ENCODE data around the gene ITGA7. TPM values are rescaled to one million over a fixed set of nuclear protein-coding genes. Genes with fewer than 3 reads are reported as not detected.

The ITGA7 gene
- total RNA-seq, 1 experiment from 2014 or later: 2.7 TPM

DNA sequence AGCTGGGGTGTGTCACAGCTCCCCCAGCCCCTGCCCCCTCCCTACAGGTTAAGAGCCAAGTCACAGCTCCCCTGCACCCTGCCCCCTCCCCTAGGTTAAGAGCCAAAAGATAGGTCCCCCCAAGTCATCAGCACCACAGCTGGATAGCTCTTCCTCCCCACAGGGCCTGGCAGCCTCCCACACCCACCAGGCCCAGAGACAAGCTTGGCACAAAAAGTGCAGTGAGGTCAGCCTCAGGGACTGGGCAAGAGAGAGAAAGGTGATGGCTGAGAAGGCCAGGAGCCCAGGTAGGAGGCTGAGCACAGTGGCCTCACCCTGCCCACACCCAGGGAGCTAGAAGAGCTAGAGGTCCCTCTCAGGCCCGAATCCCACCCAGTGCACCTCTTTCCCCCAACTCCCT is 8.7 kb downstream of the ITGA7 start:
- Histone ChIP-seq H3F3A (ENCODE audit: insufficient read depth, low read depth) (no peaks in the 10 kb centered on the region), H3K79me2 (ENCODE audit: low read depth) (no peaks in the 10 kb centered on the region), H3K4me2 (no peak overlapping the region), H4K20me1 (ENCODE audit: insufficient read depth) (no peaks in the 10 kb centered on the region), H3K36me3 (ENCODE audit: low read depth) (no peaks in the 10 kb centered on the region), H3K27me3 (ENCODE audit: insufficient read depth, low read depth) (peaks cover 53% of the 10 kb centered on the region), H3K4me1 (replicated peaks; ENCODE audit: insufficient read depth) (no peaks in the 10 kb centered on the region), H3K9me2 (ENCODE audit: insufficient read depth) (no peaks in the 10 kb centered on the region), H3K27ac (no peak overlapping the region), H3K4me3 (no peak overlapping the region), H3K9me3 (ENCODE audit: insufficient read depth, low read depth) (no peaks in the 10 kb centered on the region), H2AFZ (no peak overlapping the region)
- DNase-seq: no peak
- intact Hi-C loops (cut with micrococcal nuclease; ENCODE audit: unreplicated experiment): no loop called here
- ChIA-PET POLR2A (ENCODE audit: unreplicated experiment) (no interaction called here), CTCF (no interaction called here)
- BruUV-seq (replicated peaks): no TSS peak
- TF ChIP-seq EZH2 (IDR thresholded peaks at IDR 0.05; ENCODE audit: low read depth): no peak
- TF ChIP-seq, protein P1, sequence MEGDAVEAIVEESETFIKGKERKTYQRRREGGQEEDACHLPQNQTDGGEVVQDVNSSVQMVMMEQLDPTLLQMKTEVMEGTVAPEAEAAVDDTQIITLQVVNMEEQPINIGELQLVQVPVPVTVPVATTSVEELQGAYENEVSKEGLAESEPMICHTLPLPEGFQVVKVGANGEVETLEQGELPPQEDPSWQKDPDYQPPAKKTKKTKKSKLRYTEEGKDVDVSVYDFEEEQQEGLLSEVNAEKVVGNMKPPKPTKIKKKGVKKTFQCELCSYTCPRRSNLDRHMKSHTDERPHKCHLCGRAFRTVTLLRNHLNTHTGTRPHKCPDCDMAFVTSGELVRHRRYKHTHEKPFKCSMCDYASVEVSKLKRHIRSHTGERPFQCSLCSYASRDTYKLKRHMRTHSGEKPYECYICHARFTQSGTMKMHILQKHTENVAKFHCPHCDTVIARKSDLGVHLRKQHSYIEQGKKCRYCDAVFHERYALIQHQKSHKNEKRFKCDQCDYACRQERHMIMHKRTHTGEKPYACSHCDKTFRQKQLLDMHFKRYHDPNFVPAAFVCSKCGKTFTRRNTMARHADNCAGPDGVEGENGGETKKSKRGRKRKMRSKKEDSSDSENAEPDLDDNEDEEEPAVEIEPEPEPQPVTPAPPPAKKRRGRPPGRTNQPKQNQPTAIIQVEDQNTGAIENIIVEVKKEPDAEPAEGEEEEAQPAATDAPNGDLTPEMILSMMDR (conservative IDR thresholded peaks at IDR 0.05): no peak

DNA sequence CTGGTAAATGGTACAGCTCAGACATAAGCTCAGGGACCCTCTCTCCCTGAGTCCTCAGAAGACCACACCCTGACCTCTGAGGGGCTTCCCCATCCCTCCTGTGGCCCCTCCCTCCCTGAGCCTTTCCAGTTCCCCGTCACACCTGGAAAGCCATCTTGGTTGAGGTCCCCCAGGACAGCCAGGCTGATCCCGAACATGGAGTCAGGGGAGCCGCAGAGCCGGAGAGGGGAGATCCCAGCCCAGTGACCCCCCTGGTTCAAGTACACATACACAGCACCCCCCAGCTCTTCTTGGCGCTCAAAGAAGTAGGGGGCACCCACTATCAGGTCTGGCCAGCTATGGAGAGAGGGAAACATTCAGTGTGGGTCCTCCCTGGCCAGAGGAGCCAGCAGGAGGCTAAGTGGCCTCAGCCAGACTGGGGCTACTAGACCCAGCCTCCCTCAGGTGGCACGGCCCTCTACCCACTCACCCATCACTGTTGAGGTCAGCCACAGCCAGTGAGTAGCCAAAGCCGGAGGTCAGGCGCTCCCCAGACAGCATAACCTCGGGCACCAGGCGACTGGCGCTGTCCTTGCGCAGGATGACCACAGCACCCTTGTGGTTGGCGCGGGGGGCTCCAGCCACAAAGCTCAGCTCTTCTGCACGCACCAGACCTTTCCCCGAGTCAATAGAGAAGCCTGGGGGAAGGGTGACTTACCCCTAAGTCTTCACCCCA is 9.3 kb downstream of the ITGA7 start:
- TF ChIP-seq, protein P1 (conservative IDR thresholded peaks at IDR 0.05): no peak
- no peak for TF ChIP-seq EZH2 (IDR thresholded peaks at IDR 0.05; ENCODE audit: low read depth)
- no peaks in the 10 kb centered on the region for H3K79me2 ChIP-seq (ENCODE audit: low read depth)
- H3K9me2 ChIP-seq (ENCODE audit: insufficient read depth): no peaks in the 10 kb centered on the region
- H3K27ac ChIP-seq: no peak overlapping the region
- H3K9me3 ChIP-seq (ENCODE audit: insufficient read depth, low read depth): no peaks in the 10 kb centered on the region
- CTCF ChIA-PET: no interaction called here
- POLR2A ChIA-PET (ENCODE audit: unreplicated experiment): no interaction called here
- H3K27me3 ChIP-seq (ENCODE audit: insufficient read depth, low read depth): peaks cover 47% of the 10 kb centered on the region
- intact Hi-C loops (cut with micrococcal nuclease; ENCODE audit: unreplicated experiment): no loop called here
- no peaks in the 10 kb centered on the region for H3K36me3 ChIP-seq (ENCODE audit: low read depth)
- DNase-seq: no peak
- H3K4me3 ChIP-seq: no peak overlapping the region
- no peak overlapping the region for H2AFZ ChIP-seq
- H3K4me2 ChIP-seq: no peak overlapping the region
- H3K4me1 ChIP-seq (replicated peaks; ENCODE audit: insufficient read depth): no peaks in the 10 kb centered on the region
- no peaks in the 10 kb centered on the region for H4K20me1 ChIP-seq (ENCODE audit: insufficient read depth)
- BruUV-seq (replicated peaks): no TSS peak
- no peaks in the 10 kb centered on the region for H3F3A ChIP-seq (ENCODE audit: insufficient read depth, low read depth)

DNA sequence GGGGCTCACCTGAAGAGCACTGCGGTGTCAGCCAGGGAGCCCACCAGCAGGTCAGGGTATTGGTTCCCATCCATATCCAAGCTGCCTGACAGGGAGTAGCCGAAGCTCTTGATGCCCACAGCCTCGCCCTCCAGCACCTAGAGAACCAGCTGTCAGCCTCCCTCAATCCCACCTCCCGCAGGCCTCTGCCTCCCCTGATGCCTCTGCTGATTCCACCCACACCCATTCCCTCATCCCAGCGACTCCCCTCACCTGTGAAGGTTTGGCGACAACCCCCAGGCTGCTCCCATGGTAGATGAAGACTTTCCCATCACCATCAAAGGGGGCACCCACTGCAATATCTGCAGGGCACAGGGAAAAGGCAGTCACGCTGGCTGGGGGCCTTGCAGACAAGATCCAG is 10.0 kb downstream of the ITGA7 start:
- TF ChIP-seq, protein P1 (conservative IDR thresholded peaks at IDR 0.05): no peak
- no peak for TF ChIP-seq EZH2 (IDR thresholded peaks at IDR 0.05; ENCODE audit: low read depth)
- no peak overlapping the region for H2AFZ ChIP-seq
- no peak overlapping the region for H3K4me3 ChIP-seq
- no peaks in the 10 kb centered on the region for H3K36me3 ChIP-seq (ENCODE audit: low read depth)
- CTCF ChIA-PET: no interaction called here
- POLR2A ChIA-PET (ENCODE audit: unreplicated experiment): no interaction called here
- peaks cover 44% of the 10 kb centered on the region for H3K27me3 ChIP-seq (ENCODE audit: insufficient read depth, low read depth)
- H3K4me1 ChIP-seq (replicated peaks; ENCODE audit: insufficient read depth): no peaks in the 10 kb centered on the region
- H3K79me2 ChIP-seq (ENCODE audit: low read depth): no peaks in the 10 kb centered on the region
- H3K9me3 ChIP-seq (ENCODE audit: insufficient read depth, low read depth): no peaks in the 10 kb centered on the region
- no peaks in the 10 kb centered on the region for H3F3A ChIP-seq (ENCODE audit: insufficient read depth, low read depth)
- no peaks in the 10 kb centered on the region for H3K9me2 ChIP-seq (ENCODE audit: insufficient read depth)
- no TSS peak for BruUV-seq (replicated peaks)
- intact Hi-C loops (cut with micrococcal nuclease; ENCODE audit: unreplicated experiment): no loop called here
- H3K27ac ChIP-seq: no peak overlapping the region
- no peaks in the 10 kb centered on the region for H4K20me1 ChIP-seq (ENCODE audit: insufficient read depth)
- DNase-seq: no peak
- H3K4me2 ChIP-seq: no peak overlapping the region

Data from PC-9 (cell line).